Measurements from ENCODE around the gene IL17RC. TPM values are rescaled to one million over a fixed set of nuclear protein-coding genes. Genes with fewer than 3 reads are reported as not detected.

The IL17RC gene
- total RNA-seq, 3 donors from 2014 or later (not counting 1 experiment from before 2014, with no cell fraction given), result 0.77 to 1.5 (median 1.2) TPM

DNA sequence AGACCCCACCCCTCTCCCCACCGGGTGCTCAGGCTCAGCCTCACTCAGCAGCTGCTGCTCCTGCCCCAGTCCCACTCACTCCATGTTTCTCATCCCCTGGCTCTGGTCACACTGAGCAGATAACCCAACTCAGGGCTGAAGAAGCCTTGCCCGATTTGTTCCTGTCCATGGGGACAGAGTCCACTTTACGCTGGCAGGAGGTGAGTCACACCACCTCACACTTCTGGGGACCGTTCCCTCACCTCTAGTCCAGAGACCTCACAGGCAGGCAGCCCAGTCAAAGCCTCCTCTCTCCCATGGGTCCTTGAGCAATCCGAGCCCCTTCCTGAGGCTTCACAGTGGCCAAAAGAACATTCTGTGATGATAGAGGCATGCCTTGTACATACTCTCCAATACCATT, 38.2 kb upstream of the IL17RC start:
- Mint-ChIP-seq H3K4me3 (no peak overlapping the region), H3K27ac (no peak overlapping the region), H3K9me3 (no peaks in the 10 kb centered on the region), H3K36me3 (no peaks in the 10 kb centered on the region), H3K27me3 (ENCODE audit: low read depth in 2 of 2) (no peaks in the 10 kb centered on the region), H3K4me1 (peaks cover 2 to 4% of the 10 kb centered on the region in 2 donors)
- Histone ChIP-seq H3K27me3 (ENCODE audit: control insufficient read depth, insufficient read depth, low read length) (no peaks in the 10 kb centered on the region), H3K27ac (ENCODE audit: low read length) (no peak overlapping the region), H3K4me3 (ENCODE audit: low read length) (no peak overlapping the region), H3K4me1 (ENCODE audit: control insufficient read depth, insufficient read depth, low read length) (no peaks in the 10 kb centered on the region), H3K36me3 (ENCODE audit: control insufficient read depth, insufficient read depth, low read length) (no peaks in the 10 kb centered on the region), H3K9me3 (ENCODE audit: control insufficient read depth, insufficient read depth, low read length) (no peaks in the 10 kb centered on the region)
- WGBS (ENCODE audit: insufficient coverage), result 83% methylated on average over 5 of the region's 5 CpGs
- intact Hi-C loops (cut with micrococcal nuclease), result no loop called here
- TF ChIP-seq, protein P1, sequence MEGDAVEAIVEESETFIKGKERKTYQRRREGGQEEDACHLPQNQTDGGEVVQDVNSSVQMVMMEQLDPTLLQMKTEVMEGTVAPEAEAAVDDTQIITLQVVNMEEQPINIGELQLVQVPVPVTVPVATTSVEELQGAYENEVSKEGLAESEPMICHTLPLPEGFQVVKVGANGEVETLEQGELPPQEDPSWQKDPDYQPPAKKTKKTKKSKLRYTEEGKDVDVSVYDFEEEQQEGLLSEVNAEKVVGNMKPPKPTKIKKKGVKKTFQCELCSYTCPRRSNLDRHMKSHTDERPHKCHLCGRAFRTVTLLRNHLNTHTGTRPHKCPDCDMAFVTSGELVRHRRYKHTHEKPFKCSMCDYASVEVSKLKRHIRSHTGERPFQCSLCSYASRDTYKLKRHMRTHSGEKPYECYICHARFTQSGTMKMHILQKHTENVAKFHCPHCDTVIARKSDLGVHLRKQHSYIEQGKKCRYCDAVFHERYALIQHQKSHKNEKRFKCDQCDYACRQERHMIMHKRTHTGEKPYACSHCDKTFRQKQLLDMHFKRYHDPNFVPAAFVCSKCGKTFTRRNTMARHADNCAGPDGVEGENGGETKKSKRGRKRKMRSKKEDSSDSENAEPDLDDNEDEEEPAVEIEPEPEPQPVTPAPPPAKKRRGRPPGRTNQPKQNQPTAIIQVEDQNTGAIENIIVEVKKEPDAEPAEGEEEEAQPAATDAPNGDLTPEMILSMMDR (IDR thresholded peaks at IDR 0.05), result no peak
- no peak for DNase-seq
- no peak for ATAC-seq

DNA sequence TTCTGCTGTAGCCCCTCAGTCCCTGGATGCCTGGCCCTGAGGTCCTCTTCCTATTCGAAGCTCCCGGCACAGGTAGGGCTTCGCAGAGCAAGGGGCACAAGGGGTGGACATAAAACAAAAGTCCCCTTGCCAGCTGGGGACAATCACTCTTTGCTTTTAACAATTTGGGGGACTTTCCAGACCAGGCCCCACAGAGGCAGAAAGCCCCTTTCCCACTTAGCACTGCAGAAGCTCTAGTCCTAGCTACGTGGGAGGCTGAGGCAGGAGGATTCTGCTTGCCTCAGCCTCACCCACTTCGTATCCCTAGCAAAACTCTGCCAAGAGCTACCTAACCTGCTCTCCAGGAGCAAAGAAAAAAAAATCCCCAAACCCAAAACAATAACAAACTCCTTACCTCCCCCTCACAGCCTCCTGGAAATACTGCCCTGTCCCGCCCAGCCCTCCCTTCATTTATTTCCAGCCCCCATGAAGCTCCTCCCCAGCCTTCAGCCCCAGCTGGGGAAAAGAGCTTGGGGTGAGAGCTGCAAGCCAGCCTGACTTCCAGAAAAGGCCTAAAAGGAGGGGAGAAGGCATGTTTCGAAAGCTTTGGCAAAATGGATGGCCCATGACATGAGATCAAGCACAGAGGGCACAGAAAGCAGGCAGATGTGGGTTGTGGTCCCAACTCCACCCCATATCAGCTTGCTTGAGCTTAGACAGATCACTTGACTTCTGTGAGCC, 36.9 kb upstream of the IL17RC start, which contains the start of gene CIDEC:
CIDEC (minus strand) TSS at position 424 of the 720 bp plus-strand sequence. CDS start 1,767 bp downstream, outside the sequence.
- Histone ChIP-seq H3K27ac (ENCODE audit: low read length) (no peak within 1 kb of the TSS), H3K27me3 (ENCODE audit: control insufficient read depth, insufficient read depth, low read length) (no peaks in the 10 kb centered on the region), H3K4me1 (ENCODE audit: control insufficient read depth, insufficient read depth, low read length) (no peaks in the 10 kb centered on the region), H3K36me3 (ENCODE audit: control insufficient read depth, insufficient read depth, low read length) (no peaks in the 10 kb centered on the region), H3K4me3 (ENCODE audit: low read length) (no peak within 1 kb of the TSS), H3K9me3 (ENCODE audit: control insufficient read depth, insufficient read depth, low read length) (no peaks in the 10 kb centered on the region)
- DNase-seq (no peak), ATAC-seq (no peak)
- Mint-ChIP-seq H3K27me3 (ENCODE audit: low read depth in 2 of 2) (no peaks in the 10 kb centered on the region), H3K36me3 (no peaks in the 10 kb centered on the region), H3K27ac (no peak within 1 kb of the TSS), H3K9me3 (no peaks in the 10 kb centered on the region), H3K4me1 (peaks cover 7 to 11% of the 10 kb centered on the region in 2 donors), H3K4me3 (no peak within 1 kb of the TSS)
- 83% methylated on average over 6 of the region's 7 CpGs for WGBS (ENCODE audit: insufficient coverage)
- intact Hi-C loops (cut with micrococcal nuclease), result no loop called here
- TF ChIP-seq, protein P1 (IDR thresholded peaks at IDR 0.05), result no peak

DNA sequence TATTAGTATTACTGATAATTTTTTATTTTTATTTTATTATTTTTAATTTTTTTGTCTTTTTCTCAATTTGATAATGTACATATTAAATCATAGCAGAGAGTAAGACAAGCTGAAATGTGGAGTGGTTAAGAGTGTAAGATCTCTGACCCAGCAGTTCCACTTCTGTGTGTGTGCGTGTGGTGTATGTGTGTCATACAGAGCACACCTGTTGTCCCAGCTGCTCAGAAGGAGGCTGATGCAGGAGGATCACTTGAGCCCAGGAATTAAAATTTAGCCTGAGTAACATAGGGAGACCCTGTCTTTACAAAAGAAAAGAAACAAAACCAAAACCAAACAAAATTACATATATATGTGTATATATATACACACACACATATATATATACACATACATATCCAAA, 35.5 kb upstream of the IL17RC start:
- Mint-ChIP-seq H3K27me3 (ENCODE audit: low read depth in 2 of 2) (no peaks in the 10 kb centered on the region), H3K36me3 (no peaks in the 10 kb centered on the region), H3K4me1 (peaks cover 7 to 11% of the 10 kb centered on the region in 2 donors), H3K4me3 (no peak overlapping the region), H3K27ac (no peak overlapping the region), H3K9me3 (no peaks in the 10 kb centered on the region)
- Histone ChIP-seq H3K27me3 (ENCODE audit: control insufficient read depth, insufficient read depth, low read length) (no peaks in the 10 kb centered on the region), H3K36me3 (ENCODE audit: control insufficient read depth, insufficient read depth, low read length) (no peaks in the 10 kb centered on the region), H3K4me3 (ENCODE audit: low read length) (no peak overlapping the region), H3K4me1 (ENCODE audit: control insufficient read depth, insufficient read depth, low read length) (no peaks in the 10 kb centered on the region), H3K9me3 (ENCODE audit: control insufficient read depth, insufficient read depth, low read length) (no peaks in the 10 kb centered on the region), H3K27ac (ENCODE audit: low read length) (no peak overlapping the region)
- intact Hi-C loops (cut with micrococcal nuclease), result no loop called here
- 100% methylated on average over 1 of the region's 1 CpG for WGBS (ENCODE audit: insufficient coverage)
- no peak for ATAC-seq
- TF ChIP-seq, protein P1 (IDR thresholded peaks at IDR 0.05), result no peak
- no peak for DNase-seq

Data from natural killer cell (primary cell).